Astrocyte of the spinal cord (primary cell): ENCODE measurements around the gene TKT.
"Not testable (repeated sequence)": the region's sequence is repeated elsewhere in the genome, so short reads cannot be mapped to it uniquely, and the experiment has no call there.

Experiments
- DNase-seq: peaks from one replicate; pipeline ENCODE4 v3.0.0; 2011; ENCODE audit warnings: low read depth, low spot score
- H3K4me3 ChIP-seq: 2 replicates; pipeline ENCODE4 v1.5.1; 2011; ENCODE audit warnings: low read depth, mild to moderate bottlenecking, low read length, moderate library complexity
- CTCF ChIP-seq: IDR thresholded peaks from 2 replicates; pipeline ENCODE4 v1.5.1; 2012; ENCODE audit warnings: low read depth, mild to moderate bottlenecking, low read length, inconsistent platforms
- in situ Hi-C: cut with HindIII; loops from 2 replicates; pipeline ENCODE4 v1.10.0; 2017; ENCODE audit warnings: low sequenced_read_pairs

The TKT gene

GRCh38 chr3:53254509-53255422 is 1.1 kb downstream of the TKT start:
- no peak for TF ChIP-seq CTCF
- peak; percentile 44 for DNase-seq
- peak overlapping the region; percentile 94 for H3K4me3 ChIP-seq
- in situ Hi-C loops = no loop called here

- H3K4me3 ChIP-seq = peak overlapping the region; percentile 94
- DNase-seq = no peak
- in situ Hi-C loops = no loop called here
- no peak for TF ChIP-seq CTCF
Observed at GRCh38 chr3:53253707-53254508, 1.9 kb downstream of the TKT start.

- in situ Hi-C loops, DNase-seq: not testable (repeated sequence)
- H3K4me3 ChIP-seq = peak overlapping the region; percentile 15
Observed at GRCh38 chr3:53252947-53253322, 2.9 kb downstream of the TKT start.

- H3K4me3 ChIP-seq = peak overlapping the region; percentile 7
Observed at GRCh38 chr3:53252096-53252946, 3.5 kb downstream of the TKT start.

GRCh38 chr3:53250881-53251605 is 4.8 kb downstream of the TKT start:
- H3K4me3 ChIP-seq = no peak overlapping the region
- no peak for DNase-seq
- TF ChIP-seq CTCF = no peak
- in situ Hi-C loops = no loop called here

More at GRCh38 chr3:53252096-53252946, 3.5 kb downstream of the TKT start:
- no peak for DNase-seq
- no peak for TF ChIP-seq CTCF
- in situ Hi-C loops = no loop called here

- H3K4me3 ChIP-seq = no peak overlapping the region
- in situ Hi-C loops = no loop called here
- no peak for TF ChIP-seq CTCF
- peak; percentile 37 for DNase-seq
Observed at GRCh38 chr3:53250453-53250852, 5.4 kb downstream of the TKT start.
